Left ventricle myocardium inferior (tissue), 1 donor: Measurements from ENCODE around the gene C5. TPM values are rescaled to one million over a fixed set of nuclear protein-coding genes. Genes with fewer than 3 reads are reported as not detected.
"Not testable (repeated sequence)": the region's sequence is repeated elsewhere in the genome, so short reads cannot be mapped to it uniquely, and the experiment has no call there.

Experiments
- DNase-seq: peaks from one replicate; pipeline ENCODE4 v3.0.0-alpha.2; 2020
- H3K27ac ChIP-seq: fragments of 200-600 bp; replicated peaks from 2 replicates; pipeline ENCODE4 v1.8.0; 2021
- H3K27me3 ChIP-seq: fragments of 200-600 bp; 2 replicates; pipeline ENCODE4 v1.8.0; 2021; ENCODE audit warnings: low read depth
- H3K36me3 ChIP-seq: fragments of 200-600 bp; 2 replicates; pipeline ENCODE4 v1.8.0; 2021
- H3K4me1 ChIP-seq: fragments of 200-600 bp; 2 replicates; pipeline ENCODE4 v1.8.0; 2021
- H3K4me3 ChIP-seq: fragments of 200-600 bp; 2 replicates; pipeline ENCODE4 v1.8.0; 2021; ENCODE audit warnings: mild to moderate bottlenecking, moderate library complexity
- H3K9me3 ChIP-seq: fragments of 200-600 bp; replicated peaks from 2 replicates; pipeline ENCODE4 v1.8.0; 2021
- intact Hi-C: fragments of 100-400 bp; cut with micrococcal nuclease; formaldehyde crosslinking; loops from one replicate; pipeline ENCODE4 v1.11.0; 2022
- long read RNA-seq: library from polyadenylated mRNA; unstranded; transcript quantifications from one replicate; pipeline ENCODE4 v2.0.0, GENCODE V29; 2021
- total RNA-seq: library from RNA; stranded (reverse); fragmentation: NEBNext Ultra II Directional; extraction: Animal tissue kit (Norgen Biotek cat#: 25700); gene quantifications from one replicate; pipeline ENCODE4 v1.2.1, GENCODE V29; 2021
- TF ChIP-seq, protein P1 (sequence below): fragments of 200-600 bp; IDR thresholded peaks from 2 replicates; pipeline ENCODE4 v1.8.0; 2021; ENCODE audit warnings: antibody characterized with exemption, mild to moderate bottlenecking, borderline replicate concordance
- donor health status: DM: no; HTN: yes; CAD: no; lungs with severe emphysema.

C5 gene
- 0.63 TPM for total RNA-seq
- long read RNA-seq, partial matches to known transcripts = 0 of 2 reads
- long read RNA-seq, other reads (novel, unspliced or antisense) = 2 of 2 reads

DNA sequence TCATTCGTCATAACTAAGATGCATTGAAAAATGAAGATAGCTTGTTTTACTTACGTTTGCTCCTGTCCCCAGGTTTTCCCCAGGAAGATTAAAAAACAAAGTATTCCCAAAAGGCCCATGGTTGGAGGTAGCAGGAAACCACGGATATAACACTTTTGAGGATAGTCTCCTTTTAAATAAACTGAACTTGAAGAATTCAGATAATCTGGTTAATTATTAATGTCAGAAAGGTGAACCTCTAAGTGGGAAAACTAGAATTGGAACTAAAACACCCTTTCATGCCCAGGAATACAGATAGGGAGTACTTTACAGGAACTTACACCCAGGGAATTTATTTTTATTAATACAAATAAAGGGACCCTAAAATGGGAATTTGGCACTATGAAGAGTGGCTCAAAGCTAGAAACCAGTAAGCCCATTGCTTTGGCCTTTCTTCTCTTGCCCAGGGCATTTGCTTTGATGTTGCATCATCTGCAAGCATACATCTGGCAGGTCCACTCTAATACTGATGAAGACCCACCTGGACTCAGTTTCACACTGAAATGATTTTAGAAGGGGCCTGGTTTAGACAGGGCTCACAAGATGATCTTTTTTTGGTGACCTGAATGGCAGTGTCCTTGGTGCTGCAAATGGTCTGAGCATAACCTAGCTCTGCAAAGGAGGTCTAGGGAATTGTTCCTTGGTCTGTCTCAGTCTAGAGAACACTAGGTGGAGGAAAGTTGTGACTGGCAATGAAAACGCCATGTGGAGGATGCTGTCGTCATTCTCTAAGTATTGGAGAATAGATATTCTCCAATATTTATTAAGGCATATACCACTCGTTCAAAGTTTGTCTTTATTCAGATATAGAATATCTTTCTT lies at the start of gene C5:
TSS of gene C5 (minus strand) at position 148 of the 861 bp plus-strand sequence. CDS start at position 119, 29 bp downstream.
- no peak for DNase-seq
- Histone ChIP-seq H3K9me3 (no peaks in the 10 kb centered on the region), H3K36me3 (no peaks in the 10 kb centered on the region), H3K4me1 (no peaks in the 10 kb centered on the region), H3K27ac (no peak within 1 kb of the TSS), H3K27me3 (no peaks in the 10 kb centered on the region), H3K4me3 (no peak within 1 kb of the TSS)
- intact Hi-C loops = no loop called here
- TF ChIP-seq, protein P1, sequence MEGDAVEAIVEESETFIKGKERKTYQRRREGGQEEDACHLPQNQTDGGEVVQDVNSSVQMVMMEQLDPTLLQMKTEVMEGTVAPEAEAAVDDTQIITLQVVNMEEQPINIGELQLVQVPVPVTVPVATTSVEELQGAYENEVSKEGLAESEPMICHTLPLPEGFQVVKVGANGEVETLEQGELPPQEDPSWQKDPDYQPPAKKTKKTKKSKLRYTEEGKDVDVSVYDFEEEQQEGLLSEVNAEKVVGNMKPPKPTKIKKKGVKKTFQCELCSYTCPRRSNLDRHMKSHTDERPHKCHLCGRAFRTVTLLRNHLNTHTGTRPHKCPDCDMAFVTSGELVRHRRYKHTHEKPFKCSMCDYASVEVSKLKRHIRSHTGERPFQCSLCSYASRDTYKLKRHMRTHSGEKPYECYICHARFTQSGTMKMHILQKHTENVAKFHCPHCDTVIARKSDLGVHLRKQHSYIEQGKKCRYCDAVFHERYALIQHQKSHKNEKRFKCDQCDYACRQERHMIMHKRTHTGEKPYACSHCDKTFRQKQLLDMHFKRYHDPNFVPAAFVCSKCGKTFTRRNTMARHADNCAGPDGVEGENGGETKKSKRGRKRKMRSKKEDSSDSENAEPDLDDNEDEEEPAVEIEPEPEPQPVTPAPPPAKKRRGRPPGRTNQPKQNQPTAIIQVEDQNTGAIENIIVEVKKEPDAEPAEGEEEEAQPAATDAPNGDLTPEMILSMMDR = no peak

DNA sequence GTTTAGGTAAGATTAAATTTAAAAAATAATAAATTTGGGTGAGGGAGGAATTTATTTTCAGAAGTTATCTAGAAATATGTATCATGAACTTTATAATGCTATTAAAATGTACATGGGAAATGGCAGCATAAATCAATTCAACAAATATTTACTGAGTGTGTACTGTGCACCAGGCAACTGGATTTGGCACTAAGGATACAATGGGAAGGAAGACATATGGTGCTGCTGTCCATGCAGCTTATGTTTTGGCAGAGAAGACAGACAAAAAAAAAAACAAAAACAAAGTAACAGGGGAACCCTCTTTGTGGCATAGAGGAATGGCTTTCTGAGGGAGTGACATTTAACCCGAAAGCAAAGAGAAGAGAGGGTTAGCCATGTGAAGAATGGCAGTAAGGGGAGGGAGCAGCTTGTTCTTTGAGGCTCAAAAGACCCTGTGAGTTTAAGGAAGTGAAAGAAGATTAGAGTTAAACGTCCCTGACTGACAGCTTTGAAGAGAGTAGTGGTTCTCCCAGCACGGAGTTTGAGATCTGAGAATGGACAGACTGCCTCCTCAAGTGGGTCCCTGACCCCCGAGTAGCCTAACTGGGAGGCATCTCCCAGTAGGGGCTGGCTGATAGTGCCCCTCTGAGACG lies 48.6 kb upstream of the C5 start:
- Histone ChIP-seq H3K4me3 (no peak overlapping the region), H3K27me3 (no peaks in the 10 kb centered on the region), H3K36me3 (peaks cover 32% of the 10 kb centered on the region), H3K9me3 (peaks cover 4% of the 10 kb centered on the region), H3K27ac (no peak overlapping the region), H3K4me1 (no peaks in the 10 kb centered on the region)
- TF ChIP-seq, protein P1 = no peak
- no peak for DNase-seq
- intact Hi-C loops = no loop called here

DNA sequence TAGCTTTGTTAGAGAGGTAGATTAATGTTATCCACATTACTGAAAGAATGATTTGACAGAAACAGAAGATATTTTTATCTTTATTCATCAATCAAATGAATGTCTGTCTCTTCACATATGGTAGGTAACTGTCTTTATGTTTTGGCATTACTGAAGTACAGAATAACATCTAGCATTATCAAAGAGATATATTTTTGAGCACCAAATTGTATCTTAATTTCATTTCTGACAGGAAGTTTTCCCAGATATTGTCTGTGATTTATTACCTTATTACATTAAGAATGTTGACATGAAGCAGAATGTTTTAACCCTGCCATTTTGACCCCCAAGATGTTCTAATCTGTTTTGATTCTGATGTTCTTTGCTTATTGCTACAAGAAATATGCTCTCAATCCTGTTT lies 45.0 kb upstream of the C5 start:
- H3K4me3 ChIP-seq = no peak overlapping the region
- peaks cover 48% of the 10 kb centered on the region for H3K36me3 ChIP-seq
- no peaks in the 10 kb centered on the region for H3K9me3 ChIP-seq
- no peaks in the 10 kb centered on the region for H3K4me1 ChIP-seq
- DNase-seq = no peak
- H3K27me3 ChIP-seq = no peaks in the 10 kb centered on the region
- H3K27ac ChIP-seq = no peak overlapping the region
- TF ChIP-seq, protein P1 = no peak
- intact Hi-C loops = no loop called here

DNA sequence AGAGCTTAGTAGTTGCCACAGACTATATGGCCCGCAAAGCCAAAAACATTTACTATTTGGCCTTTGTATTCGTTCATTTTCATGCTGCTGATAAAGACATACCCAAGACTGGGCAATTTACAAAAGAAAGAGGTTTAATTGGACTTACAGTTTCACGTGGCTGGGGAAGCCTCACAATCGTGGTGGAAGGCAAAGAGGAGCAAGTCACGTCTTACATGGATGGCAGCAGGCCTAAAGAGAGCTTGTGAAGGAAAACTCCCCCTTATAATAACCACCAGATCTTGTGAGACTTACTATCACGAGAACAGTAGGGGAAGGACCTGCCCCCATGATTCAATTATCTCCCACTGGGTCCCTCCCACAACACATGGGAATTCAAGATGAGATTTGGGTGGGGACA lies 40.7 kb upstream of the C5 start:
- intact Hi-C loops, H3K9me3 ChIP-seq, H3K4me3 ChIP-seq, H3K27ac ChIP-seq, H3K4me1 ChIP-seq, DNase-seq, H3K27me3 ChIP-seq: not testable (repeated sequence)
- H3K36me3 ChIP-seq = peaks cover 22% of the 10 kb centered on the region

DNA sequence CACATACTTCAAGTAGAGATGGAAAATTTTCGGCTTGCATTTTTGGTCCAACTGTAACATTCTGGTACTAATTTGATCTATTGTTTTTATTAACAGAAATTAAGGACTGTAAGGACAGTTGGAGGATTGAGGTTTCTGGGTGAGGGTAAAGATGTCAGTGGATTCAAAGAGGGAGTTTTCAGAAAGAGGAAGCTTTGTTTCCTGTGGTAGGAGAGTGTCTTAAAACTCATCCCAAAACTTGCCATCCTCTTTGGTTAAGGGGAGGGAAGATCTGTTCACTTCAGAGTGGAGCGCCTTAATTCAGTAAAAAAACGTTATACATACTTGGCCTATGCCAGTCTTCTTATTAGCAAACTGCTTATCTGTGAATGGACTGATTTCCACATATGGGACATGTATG lies 38.5 kb upstream of the C5 start:
- H3K4me1 ChIP-seq = no peaks in the 10 kb centered on the region
- no peak overlapping the region for H3K27ac ChIP-seq
- intact Hi-C loops = no loop called here
- H3K9me3 ChIP-seq = no peaks in the 10 kb centered on the region
- H3K36me3 ChIP-seq = peaks cover 23% of the 10 kb centered on the region
- TF ChIP-seq, protein P1 = no peak
- H3K27me3 ChIP-seq = no peaks in the 10 kb centered on the region
- H3K4me3 ChIP-seq = no peak overlapping the region
- no peak for DNase-seq

DNA sequence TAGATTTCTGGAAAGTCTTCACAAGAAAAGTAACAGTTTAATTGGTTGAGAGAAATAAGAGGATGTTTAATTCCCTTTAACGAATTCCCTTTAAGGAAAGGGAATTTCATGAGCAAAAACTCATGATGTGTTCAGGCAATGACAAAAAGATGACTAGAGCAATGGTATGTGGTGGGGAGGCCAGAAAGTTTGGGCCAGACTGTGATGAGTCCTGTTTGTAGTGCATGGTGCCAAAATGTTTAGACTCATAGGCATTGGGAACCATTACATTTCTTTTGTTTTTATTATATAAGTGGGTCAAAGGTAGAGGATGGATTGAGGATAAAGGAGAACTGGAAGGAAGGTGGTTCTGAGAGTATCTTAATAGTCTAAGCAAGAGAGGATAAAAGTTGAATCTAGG lies 35.6 kb upstream of the C5 start:
- H3K27me3 ChIP-seq = no peaks in the 10 kb centered on the region
- intact Hi-C loops = no loop called here
- H3K27ac ChIP-seq = no peak overlapping the region
- no peaks in the 10 kb centered on the region for H3K9me3 ChIP-seq
- H3K36me3 ChIP-seq = peaks cover 30% of the 10 kb centered on the region
- TF ChIP-seq, protein P1 = no peak
- DNase-seq = no peak
- H3K4me3 ChIP-seq = no peak overlapping the region
- H3K4me1 ChIP-seq = no peaks in the 10 kb centered on the region
